NCI-H2196 treated with DMSO at 0.1 percent for 48 hours (cell line): Measurements from ENCODE around the gene HSD17B14.
"Not testable (repeated sequence)": the region's sequence is repeated elsewhere in the genome, so short reads cannot be mapped to it uniquely, and the experiment has no call there.

Experiments used
- DNase-seq: peaks from one replicate; lab custom pipeline; 2025; ENCODE audit not compliant: unreplicated experiment; lab: John Stamatoyannopoulos, UW

Gene HSD17B14

GRCh38 chr19:48836089-48837017 lies at the start of gene HSD17B14:
Gene HSD17B14 (minus strand): TSS chr19:48836491. CDS start chr19:48836411, 80 bp downstream.
- DNase-seq = no peak

GRCh38 chr19:48883726-48884125 lies 47.4 kb upstream of the HSD17B14 start:
- DNase-seq = no peak

GRCh38 chr19:48881741-48882657 lies 45.7 kb upstream of the HSD17B14 start:
- DNase-seq = no peak

- not testable (repeated sequence) for DNase-seq
Measured at GRCh38 chr19:48879696-48880095, 43.4 kb upstream of the HSD17B14 start.

- DNase-seq = no peak
Measured at GRCh38 chr19:48879025-48879637, 42.8 kb upstream of the HSD17B14 start.

GRCh38 chr19:48878196-48879024 lies 42.1 kb upstream of the HSD17B14 start:
- DNase-seq = no peak

- DNase-seq = no peak
Measured at GRCh38 chr19:48877855-48878195, 41.5 kb upstream of the HSD17B14 start.

GRCh38 chr19:48876043-48876981 lies 40.0 kb upstream of the HSD17B14 start:
- DNase-seq = not testable (repeated sequence)

- no peak for DNase-seq
Measured at GRCh38 chr19:48874303-48875135, 38.2 kb upstream of the HSD17B14 start.

- DNase-seq = no peak
Measured at GRCh38 chr19:48873476-48874302, 37.4 kb upstream of the HSD17B14 start.

- DNase-seq = peak; percentile 60
Measured at GRCh38 chr19:48872884-48873475, 36.7 kb upstream of the HSD17B14 start.

- peak; percentile 93 for DNase-seq
Measured at GRCh38 chr19:48872182-48872883, 36.0 kb upstream of the HSD17B14 start, which contains the start of gene PPP1R15A. Gene PPP1R15A (plus strand): TSS chr19:48872421. CDS start chr19:48873234, 813 bp downstream.

GRCh38 chr19:48871471-48872181 lies 35.3 kb upstream of the HSD17B14 start:
- not testable (repeated sequence) for DNase-seq

- DNase-seq = no peak
Measured at GRCh38 chr19:48870048-48870447, 33.8 kb upstream of the HSD17B14 start.

- DNase-seq = no peak
Measured at GRCh38 chr19:48868114-48868886, 32.0 kb upstream of the HSD17B14 start, which contains the start of gene PLEKHA4. Gene PLEKHA4 (minus strand): TSS chr19:48868617. CDS start chr19:48867620, 997 bp downstream.
